CD8-positive, alpha-beta memory T cell (primary cell): Measurements from ENCODE around the gene CLSTN2. TPM values are rescaled to one million over a fixed set of nuclear protein-coding genes. Genes with fewer than 3 reads are reported as not detected.

Experiments used
- CTCF ChIA-PET: fragments of 350-600 bp; sonication (Branson Sonifier 250); formaldehyde crosslinking; loops from one replicate; lab custom pipeline; 2021; ENCODE audit warnings: antibody characterized with exemption; lab: Charles Lee
- POLR2A ChIA-PET: fragments of 350-600 bp; sonication (Branson Sonifier 250); formaldehyde crosslinking; loops from one replicate; lab custom pipeline; 2021; ENCODE audit warnings: antibody characterized with exemption; lab: Charles Lee
- DNase-seq, 5 donors: peaks; one replicate each; pipeline versions ENCODE4 v3.0.0 to v3.0.0-alpha.2; 2020 to 2022; ENCODE audit warnings: mixed read lengths in 1 of 5
- H3K27ac ChIP-seq: one replicate; pipeline ENCODE4 v1.7.0; 2013; ENCODE audit warnings: low read depth, mild to moderate bottlenecking, low read length, moderate library complexity
- H3K27me3 ChIP-seq: 2 replicates; pipeline ENCODE4 v1.7.0; 2013; ENCODE audit warnings: low read length, mild to moderate bottlenecking; ENCODE audit not compliant: insufficient read depth, poor library complexity, severe bottlenecking
- H3K36me3 ChIP-seq: 2 replicates; pipeline ENCODE4 v1.7.0; 2013; ENCODE audit warnings: mild to moderate bottlenecking, low read length, moderate library complexity; ENCODE audit not compliant: insufficient read depth
- H3K4me1 ChIP-seq: 2 replicates; pipeline ENCODE4 v1.7.0; 2013; ENCODE audit warnings: mild to moderate bottlenecking, low read length, moderate library complexity; ENCODE audit not compliant: insufficient read depth
- H3K4me3 ChIP-seq: 2 replicates; pipeline ENCODE4 v1.7.0; 2013; ENCODE audit warnings: mild to moderate bottlenecking, low read length
- H3K9me3 ChIP-seq: 2 replicates; pipeline ENCODE4 v1.7.0; 2013; ENCODE audit warnings: mild to moderate bottlenecking, low read length
- H3K27ac Mint-ChIP-seq, 8 donors: one replicate each; pipeline ENCODE4 v1.8.0; 2020 to 2021; ENCODE audit warnings: mixed read lengths in 8 of 8, mild to moderate bottlenecking in 6 of 8, inconsistent platforms in 3 of 8, moderate library complexity in 3 of 8
- H3K27me3 Mint-ChIP-seq, 2 donors: one replicate each; pipeline ENCODE4 v1.8.0; 2020 to 2021; ENCODE audit warnings: mixed read lengths in 2 of 2, mild to moderate bottlenecking in 1 of 2, moderate library complexity in 1 of 2
- H3K36me3 Mint-ChIP-seq, 3 donors: one replicate each; pipeline ENCODE4 v1.8.0; 2020 to 2021; ENCODE audit warnings: mixed read lengths in 3 of 3, inconsistent platforms in 1 of 3, mild to moderate bottlenecking in 1 of 3
- H3K4me1 Mint-ChIP-seq, 3 donors: one replicate each; pipeline ENCODE4 v1.8.0; 2020 to 2021; ENCODE audit warnings: mixed read lengths in 3 of 3, inconsistent platforms in 1 of 3, mild to moderate bottlenecking in 1 of 3
- H3K4me3 Mint-ChIP-seq, 7 donors: one replicate each; pipeline ENCODE4 v1.8.0; 2020 to 2021; ENCODE audit warnings: mixed read lengths in 7 of 7, mild to moderate bottlenecking in 6 of 7, moderate library complexity in 4 of 7, inconsistent platforms in 2 of 7
- H3K9me3 Mint-ChIP-seq, 5 donors: one replicate each; pipeline ENCODE4 v1.8.0; 2020 to 2022; ENCODE audit warnings: mixed read lengths in 5 of 5, mild to moderate bottlenecking in 3 of 5, moderate library complexity in 2 of 5, inconsistent platforms in 1 of 5
- polyA plus RNA-seq: library from polyadenylated mRNA; unstranded; fragments of 300-500 nt; fragmentation: Illumina TruSeq; gene quantifications from one replicate; pipeline ENCODE4 v1.2.3, GENCODE V29; 2021
- total RNA-seq, 2 experiments: library from RNA; stranded (reverse); gene quantifications; one replicate each; pipeline ENCODE4 v1.2.3, GENCODE V29; 2021

Gene CLSTN2
- total and polyA plus RNA-seq, 3 experiments from 2014 or later = not detected

GRCh38 chr3:140540262-140540661 is 605.3 kb downstream of the CLSTN2 start:
- H3K4me3 ChIP-seq = no peak overlapping the region
- no peaks in the 10 kb centered on the region for H3K4me1 ChIP-seq

DNA sequence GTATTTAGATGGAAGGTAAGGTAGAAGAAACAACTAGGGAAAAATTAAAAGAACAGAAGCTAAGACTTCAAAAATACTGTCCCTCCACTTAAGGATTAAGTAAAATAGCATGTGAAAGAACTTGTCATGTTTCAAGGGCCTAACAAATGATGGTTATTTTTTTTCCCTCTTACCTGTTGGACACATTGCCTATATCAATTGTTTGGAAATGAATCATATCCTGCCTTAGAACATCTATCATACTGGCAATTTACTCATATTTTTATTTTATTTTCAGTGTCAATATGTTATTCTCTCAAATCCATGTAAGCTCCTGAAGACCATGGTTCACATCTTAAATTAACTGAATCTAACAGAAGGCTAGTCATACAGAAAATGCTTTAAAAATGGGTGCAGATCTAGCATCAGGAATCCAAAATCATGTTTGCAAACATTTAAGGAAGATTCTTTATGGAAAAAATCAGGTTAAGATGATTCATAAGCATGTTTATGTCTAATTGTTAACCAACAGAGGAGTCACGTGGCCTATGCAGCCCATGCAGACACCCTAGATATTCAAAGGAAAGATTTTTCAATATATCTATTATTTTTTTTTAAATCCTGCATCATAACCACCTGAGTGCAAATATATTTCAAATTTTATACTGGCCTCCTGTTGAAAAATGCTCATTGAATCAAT is 607.1 kb downstream of the CLSTN2 start:
- H3K4me3 Mint-ChIP-seq = no peak overlapping the region
- H3K9me3 Mint-ChIP-seq = peaks cover 0 to 2% (median 0%) of the 10 kb centered on the region in 5 donors
- no peaks in the 10 kb centered on the region for H3K4me1 Mint-ChIP-seq
- Histone ChIP-seq H3K27ac (no peak overlapping the region), H3K9me3 (no peaks in the 10 kb centered on the region), H3K36me3 (no peaks in the 10 kb centered on the region), H3K4me1 (no peaks in the 10 kb centered on the region), H3K4me3 (no peak overlapping the region), H3K27me3 (no peaks in the 10 kb centered on the region)
- ChIA-PET CTCF (no interaction called here), POLR2A (no interaction called here)
- no peak for DNase-seq
- H3K27me3 Mint-ChIP-seq = peaks cover 0 to 1% of the 10 kb centered on the region in 2 donors
- no peak overlapping the region for H3K27ac Mint-ChIP-seq
- H3K36me3 Mint-ChIP-seq = no peaks in the 10 kb centered on the region

More at GRCh38 chr3:140540262-140540661, 605.3 kb downstream of the CLSTN2 start:
- DNase-seq = no peak
- no peak overlapping the region for H3K27ac ChIP-seq
- ChIA-PET POLR2A (no interaction called here), CTCF (no interaction called here)
- H3K27me3 ChIP-seq = no peaks in the 10 kb centered on the region
- H3K27me3 Mint-ChIP-seq = peaks cover 0 to 1% of the 10 kb centered on the region in 2 donors
- no peak overlapping the region for H3K27ac Mint-ChIP-seq
- H3K4me1 Mint-ChIP-seq = no peaks in the 10 kb centered on the region
- no peaks in the 10 kb centered on the region for H3K9me3 ChIP-seq
- no peak overlapping the region for H3K4me3 Mint-ChIP-seq
- H3K9me3 Mint-ChIP-seq = peaks cover 0 to 2% (median 0%) of the 10 kb centered on the region in 5 donors
- H3K36me3 Mint-ChIP-seq = no peaks in the 10 kb centered on the region
- H3K36me3 ChIP-seq = no peaks in the 10 kb centered on the region

GRCh38 chr3:140545197-140545596 is 610.2 kb downstream of the CLSTN2 start:
- H3K36me3 Mint-ChIP-seq = no peaks in the 10 kb centered on the region
- ChIA-PET CTCF (no interaction called here), POLR2A (no interaction called here)
- H3K4me1 ChIP-seq = no peaks in the 10 kb centered on the region
- no peaks in the 10 kb centered on the region for H3K36me3 ChIP-seq
- no peaks in the 10 kb centered on the region for H3K9me3 Mint-ChIP-seq
- no peaks in the 10 kb centered on the region for H3K4me1 Mint-ChIP-seq
- no peaks in the 10 kb centered on the region for H3K9me3 ChIP-seq
- no peak overlapping the region for H3K4me3 ChIP-seq
- DNase-seq = no peak
- H3K4me3 Mint-ChIP-seq = no peak overlapping the region
- H3K27ac ChIP-seq = no peak overlapping the region
- H3K27ac Mint-ChIP-seq = peak overlapping the region in 1 of 8 donors; percentile 11
- peaks cover 0 to 1% of the 10 kb centered on the region in 2 donors for H3K27me3 Mint-ChIP-seq
- H3K27me3 ChIP-seq = no peaks in the 10 kb centered on the region

- DNase-seq = no peak
- Histone ChIP-seq H3K27ac (no peak overlapping the region), H3K27me3 (no peaks in the 10 kb centered on the region), H3K4me1 (no peaks in the 10 kb centered on the region), H3K9me3 (no peaks in the 10 kb centered on the region), H3K4me3 (no peak overlapping the region), H3K36me3 (no peaks in the 10 kb centered on the region)
- H3K4me3 Mint-ChIP-seq = no peak overlapping the region
- ChIA-PET CTCF (no interaction called here), POLR2A (no interaction called here)
- H3K36me3 Mint-ChIP-seq = no peaks in the 10 kb centered on the region
- no peak overlapping the region for H3K27ac Mint-ChIP-seq
- no peaks in the 10 kb centered on the region for H3K4me1 Mint-ChIP-seq
- H3K27me3 Mint-ChIP-seq = peaks cover 0 to 1% of the 10 kb centered on the region in 2 donors
- H3K9me3 Mint-ChIP-seq = no peaks in the 10 kb centered on the region
Measured at GRCh38 chr3:140545756-140546155, 610.8 kb downstream of the CLSTN2 start.

GRCh38 chr3:140546649-140547048 is 611.7 kb downstream of the CLSTN2 start:
- Mint-ChIP-seq H3K4me1 (no peaks in the 10 kb centered on the region), H3K27ac (no peak overlapping the region), H3K36me3 (no peaks in the 10 kb centered on the region), H3K4me3 (no peak overlapping the region), H3K9me3 (no peaks in the 10 kb centered on the region), H3K27me3 (peaks cover 0 to 1% of the 10 kb centered on the region in 2 donors)
- Histone ChIP-seq H3K36me3 (no peaks in the 10 kb centered on the region), H3K27me3 (no peaks in the 10 kb centered on the region), H3K9me3 (no peaks in the 10 kb centered on the region), H3K27ac (no peak overlapping the region), H3K4me1 (no peaks in the 10 kb centered on the region), H3K4me3 (no peak overlapping the region)
- POLR2A ChIA-PET = no interaction called here
- DNase-seq = no peak
- CTCF ChIA-PET = no interaction called here

DNA sequence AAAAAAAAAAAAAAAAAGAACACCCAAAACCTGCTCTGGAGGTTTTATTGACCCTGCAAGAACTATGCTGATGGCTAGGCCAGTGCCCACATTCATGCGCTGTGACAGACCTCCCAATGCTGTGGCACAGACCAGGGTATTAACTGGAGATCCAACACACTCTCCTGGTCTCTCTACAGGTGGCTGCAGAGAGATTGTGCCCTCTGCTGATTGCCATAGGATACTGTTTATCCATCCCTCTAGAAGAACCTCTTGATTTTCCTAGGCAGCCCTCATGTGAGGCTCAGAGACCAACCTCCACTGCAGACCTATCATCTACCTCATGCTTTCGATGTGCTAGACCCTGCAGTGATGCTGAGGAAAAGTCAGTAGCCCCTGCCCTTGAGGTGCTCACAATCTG is 617.4 kb downstream of the CLSTN2 start:
- DNase-seq = no peak
- no peaks in the 10 kb centered on the region for H3K36me3 Mint-ChIP-seq
- ChIA-PET CTCF (no interaction called here), POLR2A (no interaction called here)
- Histone ChIP-seq H3K36me3 (no peaks in the 10 kb centered on the region), H3K4me1 (no peaks in the 10 kb centered on the region), H3K27ac (no peak overlapping the region), H3K4me3 (no peak overlapping the region), H3K9me3 (no peaks in the 10 kb centered on the region), H3K27me3 (no peaks in the 10 kb centered on the region)
- no peak overlapping the region for H3K4me3 Mint-ChIP-seq
- no peaks in the 10 kb centered on the region for H3K27me3 Mint-ChIP-seq
- H3K4me1 Mint-ChIP-seq = no peaks in the 10 kb centered on the region
- no peak overlapping the region for H3K27ac Mint-ChIP-seq
- no peaks in the 10 kb centered on the region for H3K9me3 Mint-ChIP-seq

DNA sequence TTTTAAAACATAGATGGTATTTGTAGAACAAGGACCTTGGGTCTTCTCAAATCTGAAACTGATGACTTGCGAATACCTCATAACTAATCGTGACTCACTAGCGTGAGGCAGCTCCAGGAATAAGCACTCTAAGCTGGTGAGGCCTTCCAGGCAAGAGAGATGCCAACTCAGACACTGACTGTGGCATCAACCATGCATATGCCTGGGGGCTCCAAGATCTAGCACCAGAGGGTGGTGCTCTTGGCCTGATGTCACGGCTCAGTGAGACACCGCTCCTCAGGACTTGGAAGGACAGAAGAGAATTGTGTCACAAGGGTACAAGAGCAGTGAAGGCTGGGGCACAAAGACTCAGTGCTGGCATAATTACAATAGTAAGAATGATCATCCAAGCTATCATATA is 617.9 kb downstream of the CLSTN2 start:
- Mint-ChIP-seq H3K4me1 (no peaks in the 10 kb centered on the region), H3K27ac (no peak overlapping the region), H3K9me3 (peaks cover 0 to 1% (median 0%) of the 10 kb centered on the region in 5 donors), H3K4me3 (no peak overlapping the region), H3K36me3 (no peaks in the 10 kb centered on the region), H3K27me3 (no peaks in the 10 kb centered on the region)
- POLR2A ChIA-PET = no interaction called here
- Histone ChIP-seq H3K27me3 (no peaks in the 10 kb centered on the region), H3K27ac (no peak overlapping the region), H3K9me3 (no peaks in the 10 kb centered on the region), H3K36me3 (no peaks in the 10 kb centered on the region), H3K4me1 (no peaks in the 10 kb centered on the region), H3K4me3 (no peak overlapping the region)
- DNase-seq = no peak
- CTCF ChIA-PET = no interaction called here

GRCh38 chr3:140553591-140553990 is 618.6 kb downstream of the CLSTN2 start:
- ChIA-PET POLR2A (no interaction called here), CTCF (no interaction called here)
- no peak for DNase-seq
- Mint-ChIP-seq H3K27ac (no peak overlapping the region), H3K9me3 (peaks cover 0 to 3% (median 0%) of the 10 kb centered on the region in 5 donors), H3K27me3 (no peaks in the 10 kb centered on the region), H3K36me3 (no peaks in the 10 kb centered on the region), H3K4me1 (no peaks in the 10 kb centered on the region), H3K4me3 (no peak overlapping the region)
- no peak overlapping the region for H3K27ac ChIP-seq
- no peak overlapping the region for H3K4me3 ChIP-seq
- no peaks in the 10 kb centered on the region for H3K4me1 ChIP-seq
- no peaks in the 10 kb centered on the region for H3K36me3 ChIP-seq
- no peaks in the 10 kb centered on the region for H3K9me3 ChIP-seq
- no peaks in the 10 kb centered on the region for H3K27me3 ChIP-seq
